Karpas-422 (cell line): ENCODE data around the gene CCNI2. TPM values are rescaled to one million over a fixed set of nuclear protein-coding genes. Genes with fewer than 3 reads are reported as not detected.

ENCODE experiments used
- DNase-seq: peaks from one replicate; pipeline ENCODE4 v3.0.0-alpha.2; 2015
- H2AFZ ChIP-seq: fragments of 200-600 bp; sonication (generic); 2 replicates; pipeline ENCODE4 v1.6.1; 2014; ENCODE audit warnings: antibody characterized with exemption, low read length, mixed read lengths
- H3K27ac ChIP-seq: fragments of 200-600 bp; sonication (generic); 2 replicates; pipeline ENCODE4 v1.5.1; 2014; ENCODE audit warnings: mild to moderate bottlenecking, low read length, moderate library complexity
- H3K27me3 ChIP-seq: fragments of 200-600 bp; sonication (generic); 2 replicates; pipeline ENCODE4 v1.6.1; 2014; ENCODE audit warnings: low read length, mixed read lengths
- H3K36me3 ChIP-seq: fragments of 200-600 bp; sonication (generic); 2 replicates; pipeline ENCODE4 v1.6.1; 2014; ENCODE audit warnings: low read length, mixed read lengths; ENCODE audit not compliant: insufficient read depth
- H3K4me1 ChIP-seq: fragments of 200-600 bp; sonication (generic); 2 replicates; pipeline ENCODE4 v1.6.1; 2014; ENCODE audit warnings: mild to moderate bottlenecking, low read length, mixed read lengths
- H3K4me2 ChIP-seq: fragments of 200-600 bp; sonication (generic); 2 replicates; pipeline ENCODE4 v1.6.1; 2014; ENCODE audit warnings: low read length, low read depth, mild to moderate bottlenecking; ENCODE audit not compliant: poor library complexity, severe bottlenecking
- H3K4me3 ChIP-seq: fragments of 200-600 bp; sonication (generic); 2 replicates; pipeline ENCODE4 v1.5.1; 2014; ENCODE audit warnings: mild to moderate bottlenecking, antibody characterized with exemption, low read length, mixed read lengths
- H3K79me2 ChIP-seq: fragments of 200-600 bp; sonication (generic); 2 replicates; pipeline ENCODE4 v1.6.1; 2014; ENCODE audit warnings: mild to moderate bottlenecking, low read length, mixed read lengths
- H3K9ac ChIP-seq: fragments of 200-600 bp; sonication (generic); 2 replicates; pipeline ENCODE4 v1.6.0; 2014; ENCODE audit warnings: low read length
- H3K9me2 ChIP-seq: fragments of 200-600 bp; sonication (generic), shearing (Covaris generic); replicated peaks from 2 replicates; pipeline ENCODE4 v1.6.0; 2014; ENCODE audit warnings: mild to moderate bottlenecking, low read length, moderate library complexity; ENCODE audit not compliant: insufficient read depth
- H3K9me3 ChIP-seq: fragments of 300-700, 200-600 bp; sonication (generic); 2 replicates; pipeline ENCODE4 v1.6.1; 2014; ENCODE audit warnings: low read length, mixed read lengths
- H4K20me1 ChIP-seq: fragments of 200-600 bp; sonication (generic); 2 replicates; pipeline ENCODE4 v1.6.1; 2014; ENCODE audit warnings: mild to moderate bottlenecking, antibody characterized with exemption, low read length, low read depth; ENCODE audit not compliant: insufficient read depth
- total RNA-seq: library from RNA; depleted of rRNA; stranded (reverse); fragments of >200 nt; shearing (Covaris generic); gene quantifications from 2 replicates; pipeline ENCODE4 v1.2.3, GENCODE V29; 2014; ENCODE audit warnings: low replicate concordance

The CCNI2 gene
- total RNA-seq, 1 experiment from 2014 or later, result 0.15 TPM

DNA sequence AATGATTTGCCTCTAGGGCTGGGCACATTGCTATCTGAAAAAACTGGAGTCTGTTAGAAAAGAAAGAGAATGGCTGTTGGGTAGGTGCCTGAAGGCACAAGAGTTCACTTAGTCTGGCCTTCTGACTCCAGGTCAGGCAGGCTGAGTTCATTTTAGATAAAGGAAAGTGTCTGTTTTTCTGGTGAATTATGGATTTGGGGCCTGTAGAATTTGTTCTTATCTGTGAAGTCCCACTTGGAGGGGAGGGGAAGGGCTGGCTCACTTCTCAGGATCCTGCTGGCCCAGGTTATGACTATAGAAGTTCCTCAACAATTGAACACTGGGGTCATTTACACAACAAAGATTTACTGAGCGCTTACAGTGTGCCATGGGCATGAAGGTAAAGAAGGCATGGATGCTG, 41.3 kb downstream of the CCNI2 start:
- Histone ChIP-seq H3K79me2 (no peaks in the 10 kb centered on the region), H4K20me1 (no peaks in the 10 kb centered on the region), H2AFZ (no peak overlapping the region), H3K9me3 (no peaks in the 10 kb centered on the region), H3K9me2 (no peaks in the 10 kb centered on the region), H3K27me3 (no peaks in the 10 kb centered on the region), H3K4me2 (no peak overlapping the region), H3K27ac (no peak overlapping the region), H3K4me3 (no peak overlapping the region), H3K9ac (no peak overlapping the region), H3K4me1 (no peaks in the 10 kb centered on the region), H3K36me3 (no peaks in the 10 kb centered on the region)
- no peak for DNase-seq

DNA sequence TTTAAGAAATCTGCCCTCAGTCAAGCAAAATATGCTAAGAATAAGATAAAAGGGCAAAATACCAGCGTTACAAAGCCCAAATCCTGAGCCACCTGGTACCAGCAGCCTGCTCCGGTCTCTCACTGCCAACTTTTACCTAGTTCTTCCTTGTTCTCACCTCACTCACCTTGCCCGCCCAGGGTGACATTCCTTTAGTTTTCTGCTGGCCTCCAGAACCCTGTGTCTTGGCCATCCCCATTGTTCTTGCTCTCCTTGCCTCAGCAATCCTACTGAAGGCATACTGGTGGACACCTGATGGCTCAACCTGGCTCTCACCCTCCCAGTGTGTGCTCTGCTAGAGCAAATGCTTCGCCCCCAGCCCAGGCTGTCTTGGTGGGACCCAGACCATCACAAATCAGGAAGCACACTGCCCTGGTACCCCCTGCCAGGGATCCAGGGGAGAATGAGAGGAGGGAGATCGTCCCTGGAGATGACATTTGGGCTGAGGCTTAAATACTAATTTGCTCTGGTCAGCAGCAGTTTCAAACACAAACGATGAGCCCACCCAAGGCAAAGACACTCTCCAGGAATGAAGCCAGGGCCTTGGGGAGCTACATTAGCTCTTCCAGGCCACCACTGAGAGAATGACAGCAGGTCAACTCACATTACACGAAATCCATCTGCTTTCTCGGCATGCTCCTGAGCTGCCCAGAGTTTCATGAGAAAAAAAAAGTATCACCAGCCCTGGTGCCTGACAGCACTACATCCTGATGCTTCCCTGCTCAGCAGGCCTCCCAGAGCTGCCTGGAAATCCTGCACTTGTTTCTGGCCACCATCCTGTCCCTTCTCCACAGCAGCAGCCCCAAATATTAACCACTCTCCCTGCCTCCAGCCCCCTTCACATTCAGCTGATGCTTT, 42.0 kb downstream of the CCNI2 start:
- Histone ChIP-seq H3K9ac (no peak overlapping the region), H3K4me2 (no peak overlapping the region), H3K9me2 (no peaks in the 10 kb centered on the region), H3K9me3 (no peaks in the 10 kb centered on the region), H3K36me3 (no peaks in the 10 kb centered on the region), H3K4me3 (no peak overlapping the region), H3K27ac (no peak overlapping the region), H2AFZ (no peak overlapping the region), H3K4me1 (no peaks in the 10 kb centered on the region), H3K79me2 (no peaks in the 10 kb centered on the region), H3K27me3 (no peaks in the 10 kb centered on the region), H4K20me1 (no peaks in the 10 kb centered on the region)
- DNase-seq, result no peak

DNA sequence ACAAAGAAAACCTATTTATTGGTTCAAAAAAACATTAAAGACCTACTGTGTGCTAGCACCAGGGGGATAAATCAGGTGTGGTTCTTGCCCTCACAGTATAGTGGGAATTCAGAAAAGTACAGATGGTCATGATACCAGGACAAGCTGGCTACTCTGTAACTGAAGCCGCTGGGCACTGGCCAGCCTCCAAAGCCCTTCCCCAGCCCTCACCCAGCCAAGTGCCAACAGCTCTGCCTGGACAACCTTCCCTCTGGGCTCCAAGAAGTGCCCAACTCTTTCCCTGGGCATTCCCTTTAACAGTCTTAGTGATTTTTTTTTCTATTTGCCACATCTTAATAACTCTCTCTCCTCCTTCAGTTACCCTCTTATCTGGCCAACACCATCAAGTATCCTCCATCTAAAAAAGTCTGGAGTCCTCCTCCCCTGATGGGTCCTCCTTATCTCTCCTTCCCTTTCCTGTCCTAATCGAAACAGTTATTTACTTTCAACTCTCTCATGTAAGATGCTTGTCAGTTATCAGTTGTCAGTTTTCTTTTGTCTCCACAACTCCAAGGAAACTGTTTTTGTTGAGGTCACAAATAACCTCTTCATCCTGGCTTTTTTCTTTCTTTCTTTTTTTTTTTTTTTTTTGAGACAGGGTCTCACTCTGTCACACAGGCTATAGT, 43.1 kb downstream of the CCNI2 start:
- Histone ChIP-seq H4K20me1 (no peaks in the 10 kb centered on the region), H3K27me3 (no peaks in the 10 kb centered on the region), H3K9ac (no peak overlapping the region), H3K9me2 (no peaks in the 10 kb centered on the region), H3K4me2 (no peak overlapping the region), H3K79me2 (no peaks in the 10 kb centered on the region), H3K27ac (no peak overlapping the region), H3K9me3 (no peaks in the 10 kb centered on the region), H2AFZ (no peak overlapping the region), H3K36me3 (no peaks in the 10 kb centered on the region), H3K4me1 (no peaks in the 10 kb centered on the region), H3K4me3 (no peak overlapping the region)
- DNase-seq, result no peak

DNA sequence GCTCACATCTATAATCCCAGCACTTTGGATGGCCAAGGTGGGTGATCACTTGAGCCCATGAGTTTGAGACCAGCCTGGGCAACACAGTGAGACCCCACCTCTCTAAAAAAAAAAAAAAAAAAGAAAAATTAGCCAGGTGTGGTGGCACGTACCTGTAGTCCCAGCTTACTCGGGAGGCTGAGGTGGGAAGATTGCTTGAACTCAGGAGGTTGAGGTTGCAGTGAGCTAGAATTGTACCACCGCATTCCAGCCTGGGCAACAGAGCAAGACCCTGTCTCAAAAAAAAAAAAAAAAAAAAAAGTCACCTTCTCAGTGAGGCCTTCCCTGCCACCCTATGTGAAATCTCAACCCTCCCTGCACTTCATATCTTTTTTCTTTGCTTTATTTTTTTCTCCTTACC, 43.8 kb downstream of the CCNI2 start:
- Histone ChIP-seq H3K36me3 (no peaks in the 10 kb centered on the region), H3K9me3 (no peaks in the 10 kb centered on the region), H4K20me1 (no peaks in the 10 kb centered on the region), H3K4me3 (no peak overlapping the region), H3K4me1 (no peaks in the 10 kb centered on the region), H3K4me2 (no peak overlapping the region), H3K9ac (no peak overlapping the region), H3K9me2 (no peaks in the 10 kb centered on the region), H2AFZ (no peak overlapping the region), H3K27ac (no peak overlapping the region), H3K79me2 (no peaks in the 10 kb centered on the region), H3K27me3 (no peaks in the 10 kb centered on the region)
- DNase-seq, result no peak

DNA sequence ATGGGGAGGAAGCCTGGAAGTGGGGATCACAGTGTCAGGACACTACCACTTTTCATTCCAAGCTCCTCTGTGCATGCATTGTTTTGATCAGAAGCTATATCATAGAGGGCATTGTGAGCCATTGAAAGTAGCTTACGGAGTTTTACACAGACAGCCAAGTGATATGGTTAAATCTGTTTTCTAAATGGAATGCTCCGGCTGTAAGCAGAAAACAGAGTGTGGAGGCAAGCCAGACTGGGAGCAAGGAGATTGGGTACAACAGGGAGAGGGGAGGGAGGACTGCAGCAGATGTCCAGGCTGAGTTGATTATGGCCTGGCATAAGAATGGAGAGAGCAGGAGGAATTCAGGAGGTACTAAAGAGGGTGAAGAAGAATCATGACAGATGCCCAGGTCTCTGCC, 50.4 kb downstream of the CCNI2 start:
- Histone ChIP-seq H2AFZ (no peak overlapping the region), H3K79me2 (no peaks in the 10 kb centered on the region), H3K9me3 (no peaks in the 10 kb centered on the region), H3K36me3 (no peaks in the 10 kb centered on the region), H4K20me1 (no peaks in the 10 kb centered on the region), H3K27ac (no peak overlapping the region), H3K9me2 (no peaks in the 10 kb centered on the region), H3K4me3 (no peak overlapping the region), H3K4me2 (no peak overlapping the region), H3K9ac (no peak overlapping the region), H3K4me1 (no peaks in the 10 kb centered on the region), H3K27me3 (no peaks in the 10 kb centered on the region)
- no peak for DNase-seq

DNA sequence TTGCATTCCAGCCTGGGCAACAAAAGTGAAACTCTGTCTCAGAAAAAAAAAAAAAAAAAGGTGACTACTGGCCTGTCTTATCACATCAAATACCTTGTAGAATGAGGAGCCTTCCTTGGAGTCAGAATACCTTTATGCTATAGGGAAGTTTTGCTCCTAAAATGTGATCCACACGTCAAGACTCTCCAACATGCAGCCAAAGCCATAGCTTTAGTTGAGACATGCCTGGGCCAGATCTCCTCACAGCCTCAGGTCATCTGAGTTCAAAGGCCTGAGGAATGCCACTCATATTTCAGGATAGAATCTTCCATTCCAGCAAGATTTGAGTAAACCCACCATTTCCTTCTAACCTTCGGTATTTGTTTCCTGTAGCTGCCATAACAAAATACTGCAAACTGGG, 52.2 kb downstream of the CCNI2 start:
- H3K36me3 ChIP-seq, result no peaks in the 10 kb centered on the region
- no peaks in the 10 kb centered on the region for H3K79me2 ChIP-seq
- no peak overlapping the region for H3K4me2 ChIP-seq
- H3K9me2 ChIP-seq, result no peaks in the 10 kb centered on the region
- H3K9me3 ChIP-seq, result no peaks in the 10 kb centered on the region
- no peaks in the 10 kb centered on the region for H3K4me1 ChIP-seq
- no peak overlapping the region for H3K9ac ChIP-seq
- no peaks in the 10 kb centered on the region for H3K27me3 ChIP-seq
- H3K27ac ChIP-seq, result no peak overlapping the region
- no peaks in the 10 kb centered on the region for H4K20me1 ChIP-seq
- no peak for DNase-seq
- no peak overlapping the region for H2AFZ ChIP-seq
- H3K4me3 ChIP-seq, result no peak overlapping the region

DNA sequence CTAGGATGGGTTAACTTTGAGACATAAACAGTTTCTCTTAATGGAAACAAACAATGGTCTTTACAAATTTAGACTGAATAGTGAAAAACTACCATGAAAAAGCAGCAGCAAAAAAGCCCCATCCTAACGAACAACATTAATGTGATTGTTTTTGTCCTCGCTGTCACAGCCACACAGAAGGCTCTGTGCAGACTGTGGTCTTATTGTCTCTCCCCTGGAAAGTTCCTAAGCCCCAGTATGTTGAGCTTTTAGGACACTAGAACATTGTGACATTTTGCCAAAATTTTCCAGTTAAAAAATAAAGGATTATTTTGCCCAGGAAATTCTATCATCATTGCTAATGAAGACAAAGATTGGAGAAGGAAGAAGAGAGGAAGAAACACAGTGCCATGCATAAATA, 53.3 kb downstream of the CCNI2 start:
- DNase-seq, result no peak
- H3K36me3 ChIP-seq, result no peaks in the 10 kb centered on the region
- no peaks in the 10 kb centered on the region for H4K20me1 ChIP-seq
- H3K9me3 ChIP-seq, result no peaks in the 10 kb centered on the region
- H3K9ac ChIP-seq, result no peak overlapping the region
- no peaks in the 10 kb centered on the region for H3K9me2 ChIP-seq
- no peak overlapping the region for H3K27ac ChIP-seq
- H3K4me1 ChIP-seq, result no peaks in the 10 kb centered on the region
- no peak overlapping the region for H3K4me2 ChIP-seq
- H3K79me2 ChIP-seq, result no peaks in the 10 kb centered on the region
- H3K4me3 ChIP-seq, result no peak overlapping the region
- H2AFZ ChIP-seq, result no peak overlapping the region
- no peaks in the 10 kb centered on the region for H3K27me3 ChIP-seq

DNA sequence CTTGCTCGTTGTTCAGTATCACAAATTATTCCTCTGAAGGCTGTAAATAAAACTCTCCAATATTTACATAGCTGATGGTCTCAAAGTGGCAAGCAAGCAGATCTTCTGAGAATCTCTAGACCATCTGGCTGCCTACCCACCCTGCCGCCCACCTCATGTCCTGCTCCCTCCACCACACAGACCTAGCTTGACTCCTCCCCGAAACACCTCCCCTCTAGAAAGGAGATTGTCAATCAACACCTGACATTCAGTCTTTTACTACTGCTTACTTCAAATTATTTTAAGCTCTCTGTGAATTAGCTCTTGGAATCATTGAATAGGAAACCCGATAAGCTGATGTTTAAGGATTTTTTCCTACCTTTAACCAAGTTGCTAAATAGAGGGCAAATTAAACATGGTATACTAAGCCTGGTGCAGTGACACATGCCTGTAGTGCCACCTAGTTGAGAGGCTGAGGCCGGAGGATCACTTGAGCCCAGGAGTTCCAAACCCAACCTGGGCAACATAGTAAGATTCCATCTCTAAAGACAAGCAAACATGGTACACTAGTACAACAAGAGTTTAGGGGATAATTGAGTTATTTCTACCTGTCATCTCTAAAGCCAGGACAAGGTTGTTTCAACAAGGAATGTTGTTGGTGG, 54.9 kb downstream of the CCNI2 start:
- no peaks in the 10 kb centered on the region for H3K9me3 ChIP-seq
- no peaks in the 10 kb centered on the region for H3K27me3 ChIP-seq
- no peak overlapping the region for H2AFZ ChIP-seq
- H3K36me3 ChIP-seq, result no peaks in the 10 kb centered on the region
- no peak overlapping the region for H3K27ac ChIP-seq
- H3K4me1 ChIP-seq, result no peaks in the 10 kb centered on the region
- H4K20me1 ChIP-seq, result no peaks in the 10 kb centered on the region
- H3K4me3 ChIP-seq, result no peak overlapping the region
- no peaks in the 10 kb centered on the region for H3K79me2 ChIP-seq
- no peak overlapping the region for H3K9ac ChIP-seq
- no peaks in the 10 kb centered on the region for H3K9me2 ChIP-seq
- DNase-seq, result no peak
- H3K4me2 ChIP-seq, result no peak overlapping the region
